Thyroid gland (tissue), 4 donors: ENCODE data around the gene PDE6A.

Source experiments
- CTCF ChIP-seq, 6 experiments: fragments of 200-600 bp in 3 of 6; fragments of 450-650 bp in 3 of 6; sonication (generic) in 3 of 6; IDR thresholded peaks; one replicate each; pipeline ENCODE4 v1.5.1; 2016 to 2019; ENCODE audit warnings: antibody characterized with exemption in 6 of 6, mild to moderate bottlenecking in 2 of 6, inconsistent platforms in 1 of 6, moderate library complexity in 1 of 6
- POLR2A ChIP-seq, 2 donors: fragments of 450-650 bp; IDR thresholded peaks; one replicate each; pipeline ENCODE4 v1.6.1; 2017; ENCODE audit warnings: antibody characterized with exemption in 2 of 2, mild to moderate bottlenecking in 2 of 2, moderate library complexity in 1 of 2

GRCh38 chr5:149979896-149980295 lies 35.3 kb upstream of the PDE6A start:
- TF ChIP-seq CTCF (IDR thresholded peaks at IDR 0.05) (no peak), POLR2A (IDR thresholded peaks at IDR 0.05) (no peak)
